GM21526 (cell line): ENCODE results near the gene GNB1L.
A peak's percentile ranks its signal among the peaks of the same experiment; 100 is the strongest.

ENCODE experiments used
- ATAC-seq: cut with Tn5 transposase; IDR thresholded peaks from one replicate; pipeline ENCODE4 v1.9.1; 2021; ENCODE audit warnings: moderate library complexity; ENCODE audit not compliant: unreplicated experiment, low FRiP score

GNB1L gene

GRCh38 chr22:19866665-19867009 is 12.0 kb upstream of the GNB1L start:
- ATAC-seq = no peak

- no peak for ATAC-seq
These were observed 10.6 kb upstream of the GNB1L start for GRCh38 chr22:19865141-19865829.

- no peak for ATAC-seq
These were observed 9.9 kb upstream of the GNB1L start for GRCh38 chr22:19864538-19865106.

- ATAC-seq = no peak
These were observed 8.9 kb upstream of the GNB1L start for GRCh38 chr22:19863571-19863970.

- no peak for ATAC-seq
These were observed 8.1 kb upstream of the GNB1L start for GRCh38 chr22:19862619-19863246.

- no peak for ATAC-seq
These were observed 5.3 kb upstream of the GNB1L start for GRCh38 chr22:19859861-19860510.

- no peak for ATAC-seq
These were observed 2.7 kb upstream of the GNB1L start for GRCh38 chr22:19857382-19857781.

GRCh38 chr22:19855504-19856409 is 1.1 kb upstream of the GNB1L start:
- ATAC-seq = peak; percentile 12

GRCh38 chr22:19853879-19854777 is 546 bp downstream of the GNB1L start:
- peak; percentile 5 for ATAC-seq

GRCh38 chr22:19853058-19853878 is 1.4 kb downstream of the GNB1L start:
- ATAC-seq = no peak

- no peak for ATAC-seq
These were observed 2.4 kb downstream of the GNB1L start for GRCh38 chr22:19852177-19852781.

GRCh38 chr22:19851291-19852176 is 3.1 kb downstream of the GNB1L start:
- ATAC-seq = no peak

- ATAC-seq = no peak
These were observed 3.9 kb downstream of the GNB1L start for GRCh38 chr22:19850763-19851109.

GRCh38 chr22:19849835-19850762 is 4.6 kb downstream of the GNB1L start:
- no peak for ATAC-seq

GRCh38 chr22:19848298-19849224 is 6.1 kb downstream of the GNB1L start:
- ATAC-seq = no peak

GRCh38 chr22:19847345-19847632 is 7.4 kb downstream of the GNB1L start:
- ATAC-seq = no peak
